AG04449 (cell line): ENCODE results near the gene EPHX1.
A peak's percentile ranks its signal among the peaks of the same experiment; 100 is the strongest.
"Not testable (repeated sequence)": the region's sequence is repeated elsewhere in the genome, so short reads cannot be mapped to it uniquely, and the experiment has no call there.

Experiments
- CTCF ChIA-PET: fragments of 350-600 bp; formaldehyde crosslinking; extraction: SDS; loops from one replicate; lab custom pipeline; 2021; ENCODE audit warnings: antibody characterized with exemption; lab: Yijun Ruan, JAX
- POLR2A ChIA-PET: fragments of 400-600, 350-600 bp; formaldehyde crosslinking; extraction: SDS; loops from one replicate; lab custom pipeline; 2020; ENCODE audit warnings: antibody characterized with exemption, inconsistent platforms; lab: Yijun Ruan, JAX
- DNase-seq: peaks from one replicate; pipeline ENCODE4 v3.0.0-alpha.2; 2010; ENCODE audit warnings: low read depth, low spot score
- H3K4me3 ChIP-seq: 2 replicates; pipeline ENCODE4 v1.5.1; 2011; ENCODE audit warnings: low read depth, mild to moderate bottlenecking, control low read depth, low read length
- CTCF ChIP-seq: IDR thresholded peaks from one replicate; pipeline ENCODE4 v1.5.1; 2011; ENCODE audit warnings: mild to moderate bottlenecking, moderate library complexity, low read length, control low read depth, inconsistent platforms; ENCODE audit not compliant: insufficient read depth; ENCODE audit errors: missing control alignments

EPHX1 gene

DNA sequence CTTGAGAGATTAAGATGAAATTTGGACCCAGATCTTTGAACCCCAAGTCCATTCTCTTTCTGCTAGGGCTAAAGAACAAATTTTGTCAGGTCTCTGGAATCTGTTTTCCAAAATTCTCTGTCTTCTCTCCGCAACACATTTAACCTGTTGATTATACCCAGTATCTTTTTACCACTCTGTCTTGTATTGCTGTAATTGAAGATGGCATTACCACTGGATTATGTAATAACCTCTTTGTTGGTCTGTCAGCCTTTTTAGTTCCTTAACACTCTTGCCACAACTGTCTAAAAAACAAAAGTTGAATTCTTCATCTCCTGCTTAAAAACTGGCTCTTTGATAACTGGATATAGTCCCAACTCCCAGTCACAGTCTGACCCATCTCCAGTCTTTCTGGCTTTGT, 29.3 kb upstream of the EPHX1 start:
- no peak overlapping the region for H3K4me3 ChIP-seq
- no peak for DNase-seq
- no peak for TF ChIP-seq CTCF
- POLR2A ChIA-PET: no interaction called here
- CTCF ChIA-PET: interaction anchor here (4.2 kb wide), 1 partner anchor 229 kb away, joined by 31 read pairs; no protein-coding TSS in a partner anchor

- DNase-seq, POLR2A ChIA-PET, H3K4me3 ChIP-seq: not testable (repeated sequence)
- CTCF ChIA-PET: interaction anchor here (1.4 to 1.9 kb wide), 2 partner anchors 11 kb away, joined by 3 to 12 read pairs; partner anchors contain the start of gene SRP9
Measured at GRCh38 chr1:225789142-225789541, 20.8 kb upstream of the EPHX1 start.

DNA sequence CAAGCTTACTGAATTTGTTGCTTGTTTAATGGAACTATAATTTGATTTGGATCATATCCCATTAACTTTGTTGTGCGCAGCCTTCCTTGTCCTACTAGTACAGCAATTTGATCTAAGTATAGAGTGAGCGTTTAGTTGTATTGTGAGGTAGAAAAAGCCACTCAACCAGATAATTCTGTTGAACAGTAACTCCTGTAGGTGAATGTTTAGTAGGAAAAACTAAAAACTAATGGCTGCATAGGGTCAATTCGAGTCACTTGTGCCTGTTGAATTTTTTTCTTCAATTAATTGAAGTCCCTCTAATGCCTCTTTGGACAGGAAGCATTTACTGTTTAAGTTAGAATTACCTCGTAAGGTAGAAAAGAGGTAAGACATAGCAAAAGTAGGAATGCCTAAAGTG, 15.0 kb upstream of the EPHX1 start:
- no peak for DNase-seq
- CTCF ChIA-PET: no interaction called here
- no peak overlapping the region for H3K4me3 ChIP-seq
- TF ChIP-seq CTCF: no peak
- POLR2A ChIA-PET: no interaction called here

DNA sequence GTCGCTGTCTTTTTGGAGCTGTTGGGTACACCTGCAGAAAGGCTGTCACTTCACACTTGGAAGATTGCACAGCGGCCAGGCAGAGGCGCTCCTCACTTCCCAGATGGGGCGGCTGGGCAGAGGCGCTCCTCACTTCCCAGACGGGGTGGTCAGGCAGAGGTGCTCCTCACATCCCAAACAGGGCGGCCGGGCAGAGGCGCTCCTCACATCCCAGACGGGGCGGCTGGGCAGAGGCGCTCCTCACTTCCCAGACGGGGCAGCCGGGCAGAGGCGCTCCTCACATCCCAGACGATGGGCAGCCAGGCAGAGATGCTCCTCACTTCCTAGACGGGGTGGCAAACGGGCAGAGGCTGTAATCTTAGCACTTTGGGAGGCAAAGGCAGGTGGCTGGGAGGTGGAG, 13.8 kb upstream of the EPHX1 start:
- POLR2A ChIA-PET, CTCF ChIA-PET, DNase-seq, H3K4me3 ChIP-seq: not testable (repeated sequence)

- CTCF ChIA-PET: interaction anchor here (0.9 to 1.5 kb wide), 2 partner anchors 10 to 12 kb away, joined by 3 read pairs; no protein-coding TSS in a partner anchor
- DNase-seq, H3K4me3 ChIP-seq, POLR2A ChIA-PET: not testable (repeated sequence)
Measured at GRCh38 chr1:225801146-225801545, 8.8 kb upstream of the EPHX1 start.

GRCh38 chr1:225806249-225806648, 3.7 kb upstream of the EPHX1 start:
- CTCF ChIA-PET: interaction anchor here (0.9 kb wide), 1 partner anchor 34 kb away, joined by 3 read pairs; no protein-coding TSS in a partner anchor
- no peak for TF ChIP-seq CTCF
- POLR2A ChIA-PET: interaction anchor here (0.6 kb wide), 1 partner anchor 12 kb away, joined by 5 read pairs; no protein-coding TSS in a partner anchor
- no peak for DNase-seq
- H3K4me3 ChIP-seq: no peak overlapping the region

DNA sequence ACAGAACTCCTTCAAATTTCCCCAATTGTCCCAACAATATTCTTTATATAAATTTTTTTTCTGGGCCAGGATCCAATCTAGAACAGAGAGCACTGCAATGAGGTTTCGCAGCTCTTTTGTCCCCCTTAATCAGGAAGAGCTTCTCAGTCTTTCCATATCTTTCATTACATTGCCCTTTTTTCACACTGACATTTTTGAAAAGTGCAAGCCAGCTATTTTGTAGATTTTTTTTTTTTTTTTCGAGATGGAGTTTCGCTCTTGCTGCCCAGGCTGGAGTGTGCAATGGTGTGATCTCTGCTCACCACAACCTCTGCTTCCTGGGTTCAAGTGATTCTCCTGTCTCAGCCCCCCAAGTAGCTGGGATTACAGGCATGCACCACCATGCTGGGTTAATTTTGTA, 3.2 kb upstream of the EPHX1 start:
- POLR2A ChIA-PET: interaction anchor here (0.6 kb wide), 1 partner anchor 12 kb away, joined by 5 read pairs; no protein-coding TSS in a partner anchor
- CTCF ChIA-PET: interaction anchor here (0.9 kb wide), 1 partner anchor 35 kb away, joined by 3 read pairs; no protein-coding TSS in a partner anchor
- not testable (repeated sequence) for DNase-seq, H3K4me3 ChIP-seq

DNA sequence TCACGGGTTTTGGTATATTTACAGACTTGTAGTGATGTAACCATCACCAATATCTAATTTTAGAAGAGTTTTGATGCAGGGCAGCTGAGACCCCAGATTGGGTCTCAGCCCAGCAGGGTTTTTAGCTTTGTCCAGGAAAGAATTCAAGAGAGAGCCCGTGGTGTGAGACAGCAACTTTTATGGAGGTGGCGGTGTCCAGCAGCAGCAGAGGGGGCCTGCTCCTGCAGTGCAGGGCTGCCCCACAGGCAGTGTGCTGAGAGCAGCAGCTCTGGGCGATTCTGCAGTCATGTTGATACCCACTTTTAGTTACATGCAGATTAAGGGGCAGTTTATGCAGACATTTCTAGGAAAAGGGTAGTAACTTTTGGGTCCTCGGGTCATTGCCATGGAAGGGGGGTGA, 1.8 kb upstream of the EPHX1 start:
- POLR2A ChIA-PET: no interaction called here
- TF ChIP-seq CTCF: no peak
- no peak overlapping the region for H3K4me3 ChIP-seq
- DNase-seq: no peak
- CTCF ChIA-PET: interaction anchor here (1.1 to 1.7 kb wide), 3 partner anchors 10 to 333 kb away, joined by 3 to 5 read pairs (median 4); no protein-coding TSS in a partner anchor

DNA sequence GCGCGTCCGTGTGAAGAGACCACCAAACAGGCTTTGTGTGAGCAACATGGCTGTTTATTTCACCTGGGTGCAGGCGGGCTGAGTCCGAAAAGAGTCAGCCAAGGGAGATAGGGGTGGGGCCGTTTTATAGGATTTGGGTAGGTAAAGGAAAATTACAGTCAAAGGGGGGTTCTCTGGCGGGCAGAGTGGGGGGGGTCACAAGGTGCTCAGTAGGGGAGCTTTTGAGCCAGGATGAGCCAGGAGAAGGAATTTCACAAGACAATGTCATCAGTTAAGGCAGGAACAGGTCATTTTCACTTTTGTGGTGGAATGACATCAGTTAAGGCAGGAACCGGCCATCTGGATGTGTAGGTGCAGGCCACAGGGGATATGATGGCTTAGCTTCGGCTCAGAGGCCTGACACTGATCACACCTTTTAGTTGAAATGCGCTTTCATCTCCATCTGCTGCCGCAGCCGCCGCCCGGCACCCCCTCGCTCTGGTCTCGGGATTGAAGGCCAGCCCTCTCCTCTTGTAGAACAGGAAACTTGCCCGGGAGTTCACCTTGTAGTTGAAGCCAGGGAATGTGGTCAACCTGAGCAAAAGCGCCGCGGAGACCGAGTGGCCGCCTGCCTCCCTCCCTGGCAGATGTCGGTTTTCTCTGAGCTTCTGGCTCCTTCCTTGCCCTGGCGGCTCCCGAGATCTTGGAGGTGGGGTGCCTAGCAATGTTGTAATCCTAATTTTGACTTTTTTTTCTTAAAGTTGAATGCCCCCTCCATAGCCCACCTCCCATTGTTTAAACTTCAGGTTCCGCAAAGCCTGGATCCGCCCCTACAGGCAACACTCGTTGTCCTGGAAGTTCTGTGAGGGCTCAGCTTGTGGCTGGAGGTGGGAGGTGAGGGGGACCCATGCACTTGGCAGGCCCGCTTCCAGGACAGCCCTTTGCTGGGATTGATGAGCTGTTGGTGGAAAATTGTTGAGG, 935 bp downstream of the EPHX1 start:
- peak overlapping the region; percentile 75 for H3K4me3 ChIP-seq
- ChIA-PET POLR2A (interaction anchor here (0.5 kb wide), 1 partner anchor 19 kb away, joined by 3 read pairs; no protein-coding TSS in a partner anchor), CTCF (interaction anchor here (0.6 to 3.4 kb wide), 11 partner anchors 8 to 336 kb away, joined by 3 to 14 read pairs (median 5); partner anchors contain the start of gene SRP9)
- not testable (repeated sequence) for DNase-seq
